GM18505 (cell line): ENCODE data around the gene TMEM179.

ENCODE experiments used
- ATAC-seq: cut with Tn5 transposase; IDR thresholded peaks from one replicate; pipeline ENCODE4 v1.9.1; 2021; ENCODE audit not compliant: unreplicated experiment
- POLR2A ChIP-seq: IDR thresholded peaks from 4 replicates; pipeline ENCODE4 v1.6.1; 2011; ENCODE audit warnings: borderline replicate concordance; ENCODE audit not compliant: insufficient read depth, insufficient read length; ENCODE audit errors: extremely low read depth

The TMEM179 gene

GRCh38 chr14:104547310-104547997 lies 57.1 kb downstream of the TMEM179 start:
- no peak for TF ChIP-seq POLR2A
- no peak for ATAC-seq

- no peak for TF ChIP-seq POLR2A
- ATAC-seq, result no peak
Measured at GRCh38 chr14:104546591-104547309, 57.8 kb downstream of the TMEM179 start.

GRCh38 chr14:104545942-104546501 lies 58.5 kb downstream of the TMEM179 start:
- TF ChIP-seq POLR2A, result no peak
- no peak for ATAC-seq

GRCh38 chr14:104545151-104545941 lies 59.2 kb downstream of the TMEM179 start:
- ATAC-seq, result no peak
- no peak for TF ChIP-seq POLR2A

GRCh38 chr14:104544362-104544961 lies 60.1 kb downstream of the TMEM179 start:
- no peak for ATAC-seq
- no peak for TF ChIP-seq POLR2A

- no peak for TF ChIP-seq POLR2A
- ATAC-seq, result no peak
Measured at GRCh38 chr14:104542871-104543830, 61.4 kb downstream of the TMEM179 start.

GRCh38 chr14:104541905-104542465 lies 62.6 kb downstream of the TMEM179 start:
- no peak for ATAC-seq
- no peak for TF ChIP-seq POLR2A
